ENCODE measurements around the gene ANKRD27.
"Not testable (repeated sequence)": the region's sequence is repeated elsewhere in the genome, so short reads cannot be mapped to it uniquely, and the experiment has no call there.

ANKRD27 gene

DNA sequence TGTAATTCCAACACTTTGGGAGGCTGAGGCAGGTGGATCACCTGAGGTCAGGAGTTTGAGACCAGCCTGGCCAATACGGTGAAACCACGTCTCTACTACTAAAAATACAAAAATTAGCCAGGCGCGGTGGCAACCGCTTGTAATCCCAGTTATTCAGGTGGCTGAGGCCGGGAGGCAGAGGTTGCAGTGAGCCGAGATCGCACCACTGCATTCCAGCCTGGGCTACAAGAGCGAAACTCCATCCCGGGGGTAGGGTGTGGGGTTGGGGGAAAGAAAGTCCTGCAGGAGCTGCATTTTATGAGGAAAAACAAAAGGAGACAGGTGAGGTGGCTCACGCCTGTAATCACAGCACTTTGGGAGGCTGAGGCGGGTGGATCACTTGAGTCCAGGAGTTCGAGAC, 22.6 kb downstream of the ANKRD27 start:
- not testable (repeated sequence) for DNase-seq

DNA sequence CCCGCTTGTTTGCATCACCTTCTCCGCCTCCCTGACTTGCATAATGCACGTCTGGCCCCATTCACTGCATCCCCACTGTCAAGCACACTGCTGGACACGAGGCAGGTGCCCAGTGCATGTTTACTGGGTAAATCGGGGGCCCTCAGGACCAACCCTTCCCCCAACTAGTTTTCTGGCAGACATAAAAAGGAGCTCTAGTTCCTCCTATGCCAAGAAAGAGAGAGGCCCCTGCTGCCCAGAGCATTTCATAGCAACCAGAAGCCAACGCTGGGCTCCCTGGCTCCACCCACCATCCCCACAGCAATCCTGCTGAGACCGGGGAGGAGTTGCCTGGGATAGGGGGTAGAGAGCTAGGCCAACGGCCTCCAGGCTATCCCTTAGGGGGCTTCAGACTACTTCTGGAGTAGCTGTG, 23.2 kb downstream of the ANKRD27 start:
- DNase-seq, result peak in 9 of 14 donors; percentile 5 to 42 (median 33)

DNA sequence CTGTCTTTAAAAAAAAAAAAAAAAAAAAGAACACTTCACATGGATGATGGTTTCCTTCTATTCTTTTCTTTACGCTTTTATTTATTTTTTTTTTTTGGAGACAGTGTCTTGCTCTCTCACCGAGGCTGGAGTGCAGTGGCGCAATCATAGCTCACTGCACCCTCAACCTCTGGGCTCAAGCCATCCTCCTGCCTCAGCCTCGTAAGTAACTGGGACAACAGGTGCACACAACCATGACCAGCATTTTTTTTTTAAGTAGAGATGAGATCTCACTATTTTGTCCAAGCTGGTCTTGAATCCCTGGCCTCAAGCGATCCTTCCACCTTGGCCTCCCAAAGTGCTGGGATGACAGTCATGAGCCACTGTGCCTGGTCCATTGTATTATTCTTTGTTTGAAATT, 24.3 kb downstream of the ANKRD27 start:
- no peak for DNase-seq

DNA sequence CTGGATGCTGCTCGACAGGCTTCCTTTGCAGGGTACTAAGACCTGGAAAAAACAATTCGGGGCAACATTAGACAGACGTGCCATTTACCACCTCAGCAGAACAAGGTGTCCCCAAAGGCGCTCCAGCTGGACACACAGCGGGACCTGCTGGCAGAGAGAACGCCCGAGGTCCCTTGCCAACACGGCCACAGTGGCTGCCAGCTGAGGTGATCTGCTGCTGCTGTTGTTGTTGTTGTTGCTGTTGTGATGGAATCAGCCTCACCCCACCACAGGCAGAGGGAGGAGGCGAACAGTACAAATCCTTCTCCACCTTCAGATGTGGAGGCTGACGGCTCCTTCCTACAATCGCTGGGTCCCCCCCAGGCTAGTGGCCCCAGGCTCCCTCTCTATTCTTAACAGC, 25.2 kb downstream of the ANKRD27 start:
- DNase-seq, result peak in 1 of 14 donors; percentile 24

DNA sequence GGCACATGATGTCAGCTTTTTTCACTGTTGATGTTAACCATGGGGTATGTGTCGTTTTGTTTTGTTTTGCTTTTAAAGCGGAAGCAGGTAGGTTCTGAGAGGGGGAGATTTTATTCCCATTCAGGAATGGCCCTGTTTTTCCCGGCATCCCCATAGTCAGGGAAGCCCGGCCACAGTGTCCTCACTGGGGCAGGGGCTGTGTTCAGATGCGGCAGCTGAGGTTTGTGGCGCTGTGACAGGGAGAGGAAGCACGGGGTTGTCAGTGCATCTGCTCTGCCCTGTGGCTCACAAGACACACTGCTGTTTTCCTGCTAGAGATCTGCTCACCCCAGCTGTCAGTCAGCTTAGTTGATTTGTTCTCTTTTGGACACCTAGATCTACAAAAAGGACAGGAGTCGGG, 27.6 kb downstream of the ANKRD27 start:
- no peak for DNase-seq

DNA sequence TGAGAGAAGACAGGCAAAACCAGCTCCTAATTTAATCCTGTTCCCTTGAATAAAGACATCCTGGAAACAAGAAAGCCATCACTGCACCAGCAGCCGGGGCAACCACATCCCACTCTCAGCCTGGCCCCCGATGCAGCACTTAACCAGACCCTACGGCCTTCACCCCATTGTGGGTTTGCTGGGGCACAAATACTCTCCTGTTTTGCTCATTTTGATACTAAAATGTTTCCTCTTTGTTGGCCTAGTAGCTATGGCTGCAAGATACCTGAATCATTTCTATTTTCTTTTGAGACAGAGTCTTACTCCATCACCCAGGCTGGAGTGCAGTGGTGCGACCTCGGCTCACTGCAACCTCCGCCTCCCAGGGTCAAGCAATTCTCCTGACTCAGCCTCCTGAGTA, 28.4 kb downstream of the ANKRD27 start:
- DNase-seq, result no peak

DNA sequence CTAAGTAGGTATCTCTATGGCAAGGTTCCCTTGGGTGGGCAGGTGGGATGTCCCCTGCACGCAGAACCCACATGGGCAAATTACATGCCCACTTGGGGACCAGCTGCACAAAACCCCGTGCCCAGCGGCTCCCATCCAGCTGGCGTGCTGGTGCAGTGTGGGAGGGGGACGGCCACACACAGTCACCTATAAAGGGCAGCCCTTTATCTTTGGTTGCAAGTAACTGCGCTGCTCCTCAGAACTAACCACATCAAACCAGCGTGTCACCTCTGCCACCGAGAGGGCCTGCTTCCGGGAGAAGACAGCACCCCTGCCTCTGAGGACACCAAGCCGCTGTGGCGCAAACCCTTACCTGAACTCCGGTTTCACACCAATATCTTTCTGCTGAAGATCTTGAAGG, 32.2 kb downstream of the ANKRD27 start:
- DNase-seq, result no peak

DNA sequence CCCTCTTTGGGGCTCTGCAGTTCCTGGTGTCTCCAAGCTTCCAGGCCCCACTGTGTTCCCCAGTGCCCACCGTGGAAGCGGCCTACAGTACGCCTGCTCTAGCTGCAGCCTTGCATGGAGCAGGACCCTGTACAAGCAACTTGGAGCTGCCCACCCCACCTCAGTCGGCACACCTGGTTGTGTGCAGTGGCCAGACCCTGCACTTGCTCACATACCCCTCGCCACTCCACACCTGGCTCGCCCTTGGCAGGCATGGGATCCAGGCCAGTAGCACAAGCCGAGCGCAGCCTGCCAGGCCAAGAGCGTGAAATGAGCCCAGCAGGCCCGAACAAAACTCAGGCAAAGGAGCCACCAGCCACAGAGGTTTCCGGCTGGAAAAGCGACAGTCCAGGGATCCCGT, 36.4 kb downstream of the ANKRD27 start:
- DNase-seq, result no peak

DNA sequence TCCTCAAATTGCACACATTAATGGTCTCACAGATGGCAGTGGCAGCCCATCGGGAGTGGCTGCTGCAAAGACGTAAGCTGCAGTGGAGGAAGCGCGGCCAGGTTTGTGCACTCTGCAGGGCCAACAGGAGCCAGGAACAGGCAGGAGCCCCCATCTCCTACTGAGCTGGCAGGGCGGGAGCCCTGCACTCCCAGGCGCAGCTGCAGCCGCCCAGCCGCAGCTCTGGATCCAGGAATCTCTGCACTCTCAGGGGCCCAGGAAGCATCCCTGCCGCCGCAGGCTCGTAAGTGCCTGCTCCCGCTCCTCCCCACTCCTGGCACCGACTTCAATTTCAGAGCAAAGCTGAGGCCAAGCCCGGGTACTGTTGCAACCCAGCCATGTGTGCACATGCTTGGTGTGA, 37.5 kb downstream of the ANKRD27 start:
- DNase-seq, result no peak

DNA sequence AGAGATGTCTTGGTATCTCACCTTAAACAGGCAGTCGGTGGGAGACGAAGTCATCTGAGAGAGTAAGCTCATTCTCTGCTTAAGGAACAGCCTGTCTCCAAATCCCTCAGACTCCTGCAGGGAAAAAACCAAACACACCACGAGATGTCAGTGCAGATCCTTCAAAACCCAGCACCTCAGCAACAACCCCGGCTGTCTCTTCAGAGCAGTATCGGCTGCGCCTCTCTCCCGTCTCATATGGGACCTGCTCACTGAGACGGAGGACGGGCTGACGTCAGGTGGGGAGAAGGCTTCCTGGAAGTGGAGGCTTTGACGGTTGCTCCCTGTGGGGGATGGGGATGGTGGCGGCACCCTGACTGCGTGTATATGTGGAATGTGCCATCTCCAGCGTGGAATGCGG, 43.6 kb downstream of the ANKRD27 start:
- no peak for DNase-seq

DNA sequence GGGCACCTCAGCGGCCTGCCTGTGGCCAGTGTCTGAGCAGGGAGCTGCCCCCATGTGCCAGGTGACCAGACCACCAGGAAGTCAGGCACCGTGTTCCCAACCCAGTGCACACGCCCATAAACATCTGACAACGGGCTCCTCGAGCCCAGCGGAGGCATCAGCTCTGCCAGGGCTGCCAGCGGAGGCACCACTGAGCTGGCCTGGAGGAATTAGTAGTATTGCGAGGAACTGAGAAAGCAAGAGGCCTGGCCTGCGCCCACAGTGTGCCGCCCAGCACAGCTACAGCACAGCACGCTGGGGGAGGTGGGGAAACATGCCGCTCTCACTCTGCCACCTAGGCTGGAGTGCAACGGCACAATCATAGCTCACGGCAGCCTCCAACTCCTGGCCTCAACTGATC, 44.6 kb downstream of the ANKRD27 start:
- no peak for DNase-seq

DNA sequence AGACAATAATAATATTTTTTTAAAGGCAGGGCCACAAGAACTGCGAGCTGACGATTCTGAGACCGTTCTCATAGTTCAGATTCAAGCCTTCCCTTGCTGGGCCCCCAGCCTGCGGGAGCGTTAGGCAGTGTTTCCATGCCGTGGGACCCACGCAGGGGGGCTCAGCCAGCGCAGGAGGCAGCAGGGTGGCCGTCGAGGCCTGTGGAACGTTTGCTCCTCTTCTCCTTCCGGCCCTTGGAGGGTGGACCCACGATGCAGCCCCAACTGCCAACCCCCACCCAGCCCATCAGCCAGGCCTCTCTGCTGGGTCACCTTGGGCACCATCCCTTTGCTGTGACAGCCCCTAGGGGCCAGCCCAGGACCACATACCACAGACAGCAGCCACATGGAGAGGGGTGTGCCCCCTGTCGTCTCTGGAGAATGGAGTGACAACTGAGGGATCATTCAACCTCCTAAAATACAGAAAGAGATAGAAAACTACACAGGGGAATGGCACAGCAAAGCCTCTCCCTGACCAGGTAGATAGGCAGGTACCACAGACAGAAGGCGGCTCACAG, 47.2 kb downstream of the ANKRD27 start:
- DNase-seq, result no peak

DNA sequence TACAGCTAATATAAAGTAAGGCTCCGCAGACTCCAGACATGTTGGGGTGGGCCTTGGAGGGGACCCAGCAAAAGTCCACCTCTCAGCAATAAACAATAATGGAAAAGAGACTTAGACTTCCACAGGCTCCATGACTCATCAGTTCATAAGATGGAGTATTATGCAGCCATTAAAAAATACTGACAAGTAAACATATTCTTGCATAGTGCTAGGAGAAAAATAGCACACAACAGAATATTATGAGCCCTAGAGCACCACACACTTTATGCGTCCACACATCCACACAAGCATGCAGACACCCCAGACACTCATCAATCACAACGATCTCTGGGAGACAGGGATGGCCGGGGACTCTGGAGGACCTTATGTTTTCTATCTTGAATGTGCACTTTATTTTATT, 48.0 kb downstream of the ANKRD27 start:
- DNase-seq, result no peak

DNA sequence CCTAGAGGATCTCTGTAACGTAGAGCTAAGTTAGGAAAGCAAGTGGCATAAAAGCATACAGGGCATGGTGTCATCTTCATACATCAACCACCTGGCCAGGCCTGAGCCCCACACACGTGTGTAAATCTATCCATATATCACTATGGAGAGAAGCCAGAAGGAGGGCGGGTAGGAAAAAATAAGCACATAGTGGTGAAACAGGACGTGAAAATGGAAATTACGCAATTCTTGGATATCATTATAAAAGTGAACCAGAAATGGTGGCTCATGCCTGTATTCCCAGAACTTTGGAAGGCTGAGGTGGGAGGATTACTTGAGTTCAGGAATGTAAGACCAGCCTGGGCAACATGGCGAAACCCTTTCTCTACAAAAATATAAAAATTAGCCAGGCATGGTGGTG, 50.6 kb downstream of the ANKRD27 start:
- no peak for DNase-seq

DNA sequence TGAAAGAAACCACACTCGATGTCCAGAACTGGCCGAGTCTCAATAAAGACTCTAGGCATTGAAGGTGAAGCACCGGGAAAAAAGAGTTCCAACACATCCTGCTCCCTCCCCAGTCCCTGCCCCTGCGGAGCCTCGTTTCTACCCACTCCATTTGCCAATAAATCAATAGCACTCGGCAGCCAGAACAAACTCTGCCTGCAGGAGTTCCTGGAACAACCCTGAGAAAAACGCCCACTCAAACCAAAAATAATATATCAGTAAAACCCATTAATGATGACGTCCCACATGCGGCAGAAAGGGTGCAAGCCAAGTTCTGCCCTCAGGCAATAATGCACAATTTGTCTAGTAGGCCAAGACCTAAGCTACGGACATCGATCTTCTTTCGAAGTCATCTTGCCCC, 53.0 kb downstream of the ANKRD27 start:
- no peak for DNase-seq

DNA sequence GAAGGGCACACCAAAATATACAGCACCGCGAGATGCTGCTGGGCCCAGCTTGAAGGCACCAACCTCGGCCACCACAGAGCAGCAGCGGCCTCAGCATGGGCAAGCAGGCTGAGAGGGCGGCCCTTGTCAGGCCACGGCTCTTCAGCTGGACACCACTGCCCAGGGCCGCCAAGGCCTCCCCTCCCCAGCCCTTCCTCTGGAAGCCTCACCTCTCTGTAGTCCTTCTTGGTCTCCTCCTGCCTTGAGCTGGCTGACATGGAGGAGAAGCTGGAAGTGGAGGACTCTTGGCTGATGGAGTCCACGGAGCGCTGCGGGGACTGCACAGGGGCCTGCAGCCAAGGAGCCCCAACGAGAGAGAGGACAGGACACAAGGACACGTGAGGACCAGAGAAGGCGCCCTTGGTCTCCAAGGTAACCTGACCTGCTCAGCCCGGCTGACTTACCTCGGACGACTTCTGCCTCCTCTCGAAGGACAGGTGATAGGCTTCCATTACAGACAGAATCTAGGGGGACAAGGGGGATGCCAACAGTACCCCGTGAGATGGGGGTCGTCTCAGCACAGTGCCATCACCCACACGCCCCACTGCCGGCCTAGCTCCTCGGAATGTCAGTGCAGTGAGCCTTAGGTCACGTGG, 55.8 kb downstream of the ANKRD27 start:
- no peak for DNase-seq

DNA sequence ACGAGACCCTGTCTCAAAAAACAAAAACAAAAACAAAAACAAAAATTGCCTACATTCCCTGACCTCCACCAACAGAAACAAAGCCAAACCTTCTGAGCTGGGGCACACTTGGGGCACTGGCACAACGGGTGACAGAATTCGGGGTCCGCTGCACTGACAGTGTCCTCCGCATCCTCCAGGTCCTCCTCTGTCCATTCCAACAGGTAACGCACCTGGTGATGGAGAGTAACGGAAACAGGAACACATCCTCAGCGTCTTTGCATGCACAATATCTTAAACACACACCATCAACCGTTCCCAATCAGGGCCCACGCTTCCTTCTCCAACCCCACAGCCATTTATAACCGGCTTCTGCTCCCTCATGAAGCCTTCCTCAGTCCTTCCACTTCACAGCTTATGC, 59.4 kb downstream of the ANKRD27 start:
- DNase-seq, result no peak

DNA sequence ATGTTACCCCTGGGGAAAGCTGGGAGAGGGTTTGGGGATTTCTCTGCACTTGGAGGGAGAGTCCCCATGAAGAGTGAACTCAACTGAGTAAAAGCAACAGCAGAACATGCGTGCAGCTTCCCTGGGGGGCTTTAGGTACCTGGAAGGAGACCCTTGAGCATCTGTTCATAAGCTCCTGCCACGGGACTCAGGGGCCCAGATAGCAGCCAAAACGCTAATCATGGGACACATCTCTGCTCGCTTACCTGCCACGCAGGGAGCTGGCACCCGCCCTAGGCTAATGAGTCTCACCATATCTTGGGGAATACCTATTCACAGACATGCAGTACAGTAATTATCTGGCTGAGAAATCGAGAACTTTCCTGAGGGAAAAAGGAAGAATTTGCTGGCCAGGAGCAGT, 60.1 kb downstream of the ANKRD27 start:
- DNase-seq, result no peak

DNA sequence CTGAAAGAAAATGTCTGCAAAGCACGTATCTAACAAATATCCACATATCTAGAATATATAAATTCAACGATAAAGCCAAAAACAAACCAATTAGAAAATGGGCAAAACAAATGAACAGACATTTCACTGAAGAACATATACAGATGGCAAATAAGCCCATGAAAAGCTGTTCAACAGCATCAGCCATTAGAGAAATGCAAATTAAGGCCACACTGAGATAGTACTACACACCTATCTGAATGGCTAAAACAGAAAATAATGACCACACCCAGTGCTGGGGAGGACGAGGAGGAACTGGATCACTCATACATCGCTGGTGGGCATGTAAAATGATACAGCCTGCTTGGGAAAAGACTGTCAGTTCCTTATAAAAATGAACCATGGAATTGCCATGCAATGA, 62.0 kb downstream of the ANKRD27 start:
- no peak for DNase-seq

DNA sequence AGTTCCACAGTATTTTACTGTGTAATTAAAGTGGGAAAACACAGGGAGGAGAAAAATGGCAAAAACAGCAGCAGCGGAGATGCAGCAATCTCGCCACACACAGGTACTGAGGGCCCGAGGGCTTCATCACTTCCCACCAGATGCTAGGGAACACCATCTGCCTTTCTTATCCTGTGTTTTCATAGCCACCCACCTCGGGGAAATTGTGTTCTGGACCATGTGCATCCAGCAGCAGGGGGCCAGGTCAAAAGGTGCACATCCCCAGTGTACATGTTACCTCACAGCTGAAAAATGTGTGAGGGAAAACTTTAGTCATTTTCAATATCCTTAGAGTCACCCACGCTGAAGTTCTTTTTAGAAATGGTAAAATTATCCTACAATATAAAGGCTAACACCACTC, 63.8 kb downstream of the ANKRD27 start:
- no peak for DNase-seq

DNA sequence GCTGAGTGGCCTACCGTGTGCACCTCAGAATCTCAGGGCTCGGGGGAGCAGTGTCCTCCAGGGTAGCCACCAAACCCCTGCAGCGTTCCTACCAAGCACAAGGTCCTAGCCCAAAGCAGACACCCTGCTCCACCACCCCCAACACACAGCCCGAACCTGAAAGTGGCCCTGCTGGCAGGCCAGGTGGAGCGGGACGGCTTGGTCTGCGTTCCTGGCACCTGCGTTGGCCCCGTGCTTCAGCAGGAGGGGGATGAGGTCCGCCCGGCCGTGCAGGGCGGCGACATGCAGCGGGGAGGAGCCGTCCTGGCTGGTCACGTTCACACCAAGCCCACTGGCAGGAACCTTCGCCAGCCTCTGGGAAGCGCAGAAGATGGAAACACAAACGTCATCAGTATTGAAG, 67.5 kb downstream of the ANKRD27 start:
- no peak for DNase-seq

DNA sequence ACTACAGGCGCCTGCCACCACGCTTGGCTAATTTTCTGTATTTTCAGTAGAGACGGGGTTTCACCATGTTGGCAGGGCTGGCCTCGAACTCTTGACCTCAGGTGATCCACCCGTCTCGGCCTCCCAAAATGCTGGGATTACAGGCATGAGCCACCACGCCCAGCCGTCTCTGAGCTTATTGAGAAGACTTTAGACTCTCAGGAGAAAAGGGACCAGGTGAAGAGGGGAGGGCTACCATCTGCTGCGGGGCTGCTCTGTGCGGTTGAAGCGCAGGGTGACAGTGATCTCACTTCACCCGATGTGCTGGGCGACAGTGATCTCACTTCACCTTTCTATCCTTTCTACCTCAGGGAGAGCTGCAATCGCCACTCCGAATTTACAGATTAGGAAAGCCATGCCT, 68.7 kb downstream of the ANKRD27 start:
- no peak for DNase-seq

DNA sequence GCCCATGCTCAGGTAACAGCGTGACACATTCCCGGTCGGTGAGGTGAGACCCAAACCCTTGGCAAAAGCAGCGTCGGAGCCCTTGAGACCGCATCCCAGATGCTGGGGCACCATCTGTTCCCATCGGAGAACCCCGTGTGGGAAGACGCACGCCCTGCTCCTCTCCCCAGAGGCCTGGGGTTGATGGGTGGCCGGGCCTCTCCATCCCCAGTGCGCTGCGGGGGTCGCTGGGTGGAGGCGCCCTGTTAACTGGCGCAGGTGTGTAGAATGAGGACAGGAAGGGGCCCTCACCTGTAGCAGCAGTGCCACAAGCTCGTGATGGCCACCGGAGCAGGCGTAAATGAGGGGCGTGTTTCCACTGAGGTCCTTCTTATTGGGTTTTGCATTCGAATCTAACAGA, 69.4 kb downstream of the ANKRD27 start:
- DNase-seq, result no peak

DNA sequence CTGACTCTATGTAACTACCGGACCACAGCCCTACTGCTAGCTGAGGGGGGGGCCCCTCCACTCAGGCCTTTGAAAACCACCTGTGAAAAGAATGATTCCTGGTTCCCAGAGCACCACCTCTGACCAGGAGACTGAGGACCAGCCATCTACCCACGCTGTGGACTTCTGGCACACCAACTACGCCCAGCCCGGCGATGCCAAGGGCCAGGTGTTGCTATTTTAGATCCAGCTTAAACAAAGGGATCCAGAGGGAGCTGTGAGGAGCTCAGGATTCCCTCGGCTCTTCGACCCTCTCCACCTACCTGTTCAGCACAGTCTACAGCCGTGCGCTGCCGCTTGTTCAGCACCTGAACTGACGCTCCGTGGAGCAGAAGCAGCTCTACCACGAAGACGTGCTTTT, 71.0 kb downstream of the ANKRD27 start:
- no peak for DNase-seq

DNA sequence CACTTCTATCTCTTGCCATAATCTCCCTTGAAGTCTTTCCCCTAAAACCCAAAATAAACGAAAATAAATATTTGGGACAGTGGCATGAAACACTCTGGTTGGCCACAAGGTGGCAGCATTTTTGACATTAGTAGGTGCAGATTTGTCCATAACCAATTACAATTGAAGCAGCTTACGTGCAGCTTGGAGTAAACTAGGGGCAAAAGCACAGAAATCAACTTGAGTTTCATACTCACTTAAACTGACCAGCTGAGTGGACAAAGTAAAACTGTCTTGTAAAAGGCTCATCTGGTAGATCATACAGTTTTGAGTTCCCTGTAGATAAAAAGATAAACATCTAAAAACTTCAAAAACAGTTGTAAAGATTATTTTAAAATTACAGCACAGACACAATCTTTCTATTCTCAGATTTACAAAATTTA, 75.2 kb downstream of the ANKRD27 start:
- DNase-seq, result peak in 1 of 14 donors; percentile 4

Data from C1 segment of cervical spinal cord (tissue), 14 donors.